Esophagus squamous epithelium (tissue), 5 donors: Measurements from ENCODE around the gene SYTL2. TPM values are rescaled to one million over a fixed set of nuclear protein-coding genes. Genes with fewer than 3 reads are reported as not detected.
"Not testable (repeated sequence)": the region's sequence is repeated elsewhere in the genome, so short reads cannot be mapped to it uniquely, and the experiment has no call there.

Source experiments
- DNase-seq: peaks from one replicate; lab custom pipeline; 2025; lab: John Stamatoyannopoulos, UW
- H3K27ac ChIP-seq, 4 donors: fragments of 200-600 bp; sonication (generic); one replicate each; pipeline ENCODE4 v1.5.1; 2016 to 2019; ENCODE audit warnings: mild to moderate bottlenecking in 1 of 4
- H3K27me3 ChIP-seq, 4 donors: fragments of 200-600 bp; sonication (generic); 1 replicate in 3 of 4; 2 replicates in 1 of 4; pipeline versions ENCODE4 v1.5.1 to v1.6.0; 2017 to 2021; ENCODE audit warnings: antibody characterized with exemption in 1 of 4
- H3K36me3 ChIP-seq, 3 donors: fragments of 200-600 bp; sonication (generic); one replicate each; pipeline ENCODE4 v1.5.1; 2016 to 2019
- H3K4me1 ChIP-seq, 3 donors: fragments of 200-600 bp; sonication (generic); one replicate each; pipeline ENCODE4 v1.5.1; 2017 to 2019
- H3K4me3 ChIP-seq, 4 donors: fragments of 200-600 bp; sonication (generic); 1 replicate in 3 of 4; 2 replicates in 1 of 4; pipeline ENCODE4 v1.5.1; 2016 to 2019; ENCODE audit warnings: mild to moderate bottlenecking in 2 of 4, moderate library complexity in 1 of 4
- H3K9me3 ChIP-seq, 3 donors: fragments of 200-600 bp; sonication (generic); one replicate each; pipeline ENCODE4 v1.5.1; 2016 to 2019
- POLR2A ChIP-seq, 4 donors: fragments of 450-650 bp; IDR thresholded peaks; one replicate each; pipeline ENCODE4 v1.6.1; 2017; ENCODE audit warnings: antibody characterized with exemption in 4 of 4, mild to moderate bottlenecking in 4 of 4, moderate library complexity in 3 of 4
- WGBS, 2 donors: methylation state at CpG; one replicate each; pipeline ENCODE4 v1.1.5; 2018; 5-methylcytosine and 5-hydroxymethylcytosine counted together
- intact Hi-C: fragments of 100-400 bp; cut with DNase I; formaldehyde crosslinking; loops from one replicate; pipeline ENCODE4 v1.15.0; 2022
- total RNA-seq, 4 donors: library from RNA; depleted of rRNA; stranded (reverse); fragments of >200 nt; gene quantifications; one replicate each; pipeline ENCODE4 v1.1.0, GENCODE V29; 2016
- TF ChIP-seq, protein P1 (sequence below), 6 experiments: fragments of 450-650 bp in 4 of 6; fragments of 200-600 bp in 2 of 6; sonication (generic) in 2 of 6; IDR thresholded peaks; one replicate each; pipeline ENCODE4 v1.5.1; 2016 to 2019; ENCODE audit warnings: antibody characterized with exemption in 6 of 6, mild to moderate bottlenecking in 4 of 6, moderate library complexity in 4 of 6
- donor health status: DM: yes; HTN: yes; CAD: no.

Gene SYTL2, protein sequence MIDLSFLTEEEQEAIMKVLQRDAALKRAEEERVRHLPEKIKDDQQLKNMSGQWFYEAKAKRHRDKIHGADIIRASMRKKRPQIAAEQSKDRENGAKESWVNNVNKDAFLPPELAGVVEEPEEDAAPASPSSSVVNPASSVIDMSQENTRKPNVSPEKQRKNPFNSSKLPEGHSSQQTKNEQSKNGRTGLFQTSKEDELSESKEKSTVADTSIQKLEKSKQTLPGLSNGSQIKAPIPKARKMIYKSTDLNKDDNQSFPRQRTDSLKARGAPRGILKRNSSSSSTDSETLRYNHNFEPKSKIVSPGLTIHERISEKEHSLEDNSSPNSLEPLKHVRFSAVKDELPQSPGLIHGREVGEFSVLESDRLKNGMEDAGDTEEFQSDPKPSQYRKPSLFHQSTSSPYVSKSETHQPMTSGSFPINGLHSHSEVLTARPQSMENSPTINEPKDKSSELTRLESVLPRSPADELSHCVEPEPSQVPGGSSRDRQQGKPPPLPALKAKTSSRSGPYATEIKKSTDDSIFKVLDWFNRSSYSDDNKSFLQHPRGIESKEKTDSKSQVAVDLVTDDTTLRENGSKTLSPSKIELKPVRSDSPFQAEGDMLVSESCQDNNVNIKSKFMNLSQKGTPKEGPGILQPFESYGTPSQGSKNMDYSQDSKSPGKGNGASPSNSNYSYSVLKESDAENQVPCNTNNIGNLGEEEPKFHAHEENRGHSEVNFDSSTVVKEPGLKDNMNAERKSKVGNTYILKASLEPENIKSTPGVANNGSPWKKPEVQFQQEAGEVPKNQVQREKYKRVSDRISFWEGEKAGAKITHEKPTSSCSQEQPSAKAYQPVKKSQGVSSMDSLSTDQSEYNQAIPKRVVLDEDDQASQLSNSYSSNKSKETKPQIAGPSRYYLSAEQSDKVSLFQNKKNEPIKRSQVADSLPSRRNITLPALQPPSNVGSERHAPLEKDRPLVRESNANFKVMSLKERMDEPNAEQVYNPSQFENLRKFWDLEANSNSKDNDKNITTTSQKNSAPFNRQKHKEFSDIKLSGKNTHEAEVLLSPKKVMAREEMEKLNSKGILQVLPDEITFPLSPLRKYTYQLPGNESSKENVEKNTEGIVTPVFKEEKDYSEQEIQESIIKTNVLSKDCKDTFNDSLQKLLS (N-terminal part only)
- 10 to 100 TPM in 1 of 4 donors, 1 to 10 TPM in 3; 8.8 to 16.0 (median 9.2) TPM for total RNA-seq

DNA sequence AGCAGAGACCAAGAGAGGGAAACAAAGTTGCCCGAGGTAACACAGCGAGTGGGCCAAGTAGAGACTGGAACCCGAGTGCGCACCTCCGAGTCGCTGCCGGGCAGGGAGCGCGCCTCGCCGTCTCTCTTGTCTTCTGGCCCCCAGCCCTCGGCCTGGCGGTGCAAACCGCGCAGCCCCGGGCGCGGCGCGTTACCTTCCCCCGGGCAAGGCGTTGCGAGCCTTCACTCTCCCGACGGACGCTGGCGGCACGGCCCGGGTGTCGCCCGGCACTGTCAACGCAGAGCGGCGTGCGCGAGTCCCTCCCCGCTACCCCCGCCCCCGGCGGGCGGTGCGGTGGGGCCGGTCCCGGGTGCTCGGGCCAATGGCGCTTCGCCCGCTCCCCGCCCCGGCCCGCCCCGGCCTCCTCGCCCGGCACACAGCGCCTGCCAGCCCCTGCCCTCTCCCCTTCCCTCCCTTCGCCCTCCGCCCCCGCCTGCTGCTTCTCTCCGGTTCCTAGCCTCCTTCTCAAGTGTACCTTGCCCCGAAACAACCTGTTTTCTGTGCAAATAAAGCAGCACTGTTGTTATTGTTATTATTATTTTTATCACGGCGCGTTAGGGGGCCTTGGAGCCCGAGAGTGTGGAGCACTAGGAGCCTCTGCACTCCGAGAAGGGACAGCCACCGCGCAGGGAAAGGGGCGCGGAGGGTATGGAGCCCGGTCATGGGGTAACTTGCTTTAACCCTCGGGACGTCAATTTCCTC lies at the start of gene SYTL2:
Gene SYTL2, minus strand, starts transcription at position 271 of the 741 bp plus-strand sequence. CDS start 53,416 bp downstream, outside the sequence.
- DNase-seq: no peak
- intact Hi-C loops: no loop called here
- 3 to 4% methylated on average over 17 to 33 of the region's 72 CpGs for WGBS, 2 donors
- peak within 1 kb of the TSS; percentile 38 to 70 (median 57) for H3K4me3 ChIP-seq
- H3K9me3 ChIP-seq: no peaks in the 10 kb centered on the region
- H3K36me3 ChIP-seq: no peaks in the 10 kb centered on the region
- TF ChIP-seq, protein P1, sequence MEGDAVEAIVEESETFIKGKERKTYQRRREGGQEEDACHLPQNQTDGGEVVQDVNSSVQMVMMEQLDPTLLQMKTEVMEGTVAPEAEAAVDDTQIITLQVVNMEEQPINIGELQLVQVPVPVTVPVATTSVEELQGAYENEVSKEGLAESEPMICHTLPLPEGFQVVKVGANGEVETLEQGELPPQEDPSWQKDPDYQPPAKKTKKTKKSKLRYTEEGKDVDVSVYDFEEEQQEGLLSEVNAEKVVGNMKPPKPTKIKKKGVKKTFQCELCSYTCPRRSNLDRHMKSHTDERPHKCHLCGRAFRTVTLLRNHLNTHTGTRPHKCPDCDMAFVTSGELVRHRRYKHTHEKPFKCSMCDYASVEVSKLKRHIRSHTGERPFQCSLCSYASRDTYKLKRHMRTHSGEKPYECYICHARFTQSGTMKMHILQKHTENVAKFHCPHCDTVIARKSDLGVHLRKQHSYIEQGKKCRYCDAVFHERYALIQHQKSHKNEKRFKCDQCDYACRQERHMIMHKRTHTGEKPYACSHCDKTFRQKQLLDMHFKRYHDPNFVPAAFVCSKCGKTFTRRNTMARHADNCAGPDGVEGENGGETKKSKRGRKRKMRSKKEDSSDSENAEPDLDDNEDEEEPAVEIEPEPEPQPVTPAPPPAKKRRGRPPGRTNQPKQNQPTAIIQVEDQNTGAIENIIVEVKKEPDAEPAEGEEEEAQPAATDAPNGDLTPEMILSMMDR (IDR thresholded peaks at IDR 0.05): no peak
- TF ChIP-seq POLR2A (IDR thresholded peaks at IDR 0.05): peak in 2 of 4 donors; percentile 80 to 83
- H3K27me3 ChIP-seq: peaks cover 0 to 6% (median 0%) of the 10 kb centered on the region in 4 donors
- H3K4me1 ChIP-seq: peaks cover 8 to 48% (median 9%) of the 10 kb centered on the region in 3 donors
- peak within 1 kb of the TSS; percentile 19 to 72 (median 43) for H3K27ac ChIP-seq

DNA sequence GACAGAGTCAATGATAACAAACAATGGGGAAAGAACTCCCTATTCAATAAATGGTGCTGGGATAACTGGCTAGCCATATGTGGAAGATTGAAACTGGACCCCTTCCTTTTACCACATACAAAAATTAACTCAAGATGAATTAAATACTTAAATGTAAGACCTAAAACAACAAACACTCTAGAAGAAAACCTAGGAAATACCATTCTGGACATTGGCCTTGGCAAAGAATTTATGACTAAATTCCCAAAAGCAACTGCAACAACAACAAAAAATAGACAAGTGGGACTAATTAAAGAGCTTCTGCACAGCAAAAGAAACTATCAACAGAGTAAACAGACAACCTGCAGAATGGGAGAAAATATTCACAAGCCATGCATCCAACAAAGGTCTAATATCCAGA lies 48.6 kb upstream of the SYTL2 start:
- H3K27ac ChIP-seq, H3K4me3 ChIP-seq, intact Hi-C loops, DNase-seq, H3K9me3 ChIP-seq, H3K27me3 ChIP-seq, H3K4me1 ChIP-seq, H3K36me3 ChIP-seq: not testable (repeated sequence)

DNA sequence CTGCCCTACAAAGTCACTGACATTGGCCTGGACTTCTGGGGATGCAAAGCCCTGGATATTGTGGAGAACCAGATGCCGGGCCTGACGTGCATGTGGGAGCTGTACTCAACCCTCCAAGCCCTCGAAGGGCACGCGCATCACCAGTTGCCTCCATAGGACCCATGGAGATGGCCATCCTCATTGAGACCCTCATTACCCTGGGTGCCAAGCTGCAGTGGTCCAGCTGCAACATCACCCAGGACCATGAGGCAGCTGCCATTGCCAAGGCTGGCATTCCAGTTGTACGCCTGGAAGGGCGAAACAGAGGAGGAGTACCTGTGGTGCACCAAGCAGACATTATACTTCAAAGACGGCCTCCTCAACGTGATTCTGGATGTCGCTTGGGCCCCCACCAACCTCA lies 46.2 kb upstream of the SYTL2 start:
- H3K4me3 ChIP-seq: no peak overlapping the region
- TF ChIP-seq, protein P1 (IDR thresholded peaks at IDR 0.05): no peak
- TF ChIP-seq POLR2A (IDR thresholded peaks at IDR 0.05): no peak
- H3K4me1 ChIP-seq: peaks cover 0 to 16% (median 4%) of the 10 kb centered on the region in 3 donors
- no peaks in the 10 kb centered on the region for H3K9me3 ChIP-seq
- peaks cover 0 to 5% (median 0%) of the 10 kb centered on the region in 4 donors for H3K27me3 ChIP-seq
- 96 to 97% methylated on average over 5 of the region's 10 CpGs for WGBS, 2 donors
- no peaks in the 10 kb centered on the region for H3K36me3 ChIP-seq
- no peak for DNase-seq
- intact Hi-C loops: no loop called here
- H3K27ac ChIP-seq: no peak overlapping the region

DNA sequence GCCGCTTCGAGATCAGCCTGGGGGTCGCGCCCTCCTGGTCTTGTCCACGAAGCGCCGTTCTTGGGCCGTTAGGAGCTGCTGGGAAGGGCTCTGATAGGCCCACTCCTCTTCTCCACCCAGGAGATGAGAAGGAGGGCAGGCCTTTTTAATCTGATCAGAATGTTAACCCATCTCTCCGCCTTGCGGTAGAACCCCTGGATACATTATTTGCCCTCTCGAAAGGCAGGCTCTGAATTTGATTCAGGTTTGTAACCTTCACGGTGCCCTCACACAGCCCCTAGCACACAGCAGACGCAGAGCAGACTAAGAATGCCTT lies 44.4 kb upstream of the SYTL2 start, which contains the start of gene CCDC83:
Gene CCDC83, plus strand, starts transcription at position 43 of the 316 bp plus-strand sequence. CDS start 9,741 bp downstream, outside the sequence.
- intact Hi-C loops: no loop called here
- H3K27me3 ChIP-seq: no peaks in the 10 kb centered on the region
- peak within 1 kb of the TSS; percentile 47 to 71 (median 53) for H3K4me3 ChIP-seq
- no peak for TF ChIP-seq POLR2A (IDR thresholded peaks at IDR 0.05)
- TF ChIP-seq, protein P1 (IDR thresholded peaks at IDR 0.05): no peak
- no peaks in the 10 kb centered on the region for H3K36me3 ChIP-seq
- WGBS, 2 donors: 17 to 28% methylated on average over 2 to 12 of the region's 13 CpGs
- H3K9me3 ChIP-seq: no peaks in the 10 kb centered on the region
- DNase-seq: no peak
- H3K27ac ChIP-seq: peak within 1 kb of the TSS; percentile 81 to 88 (median 85)
- H3K4me1 ChIP-seq: peaks cover 0 to 16% (median 4%) of the 10 kb centered on the region in 3 donors
